PC-9 (cell line): ENCODE data around the gene SHBG.

ENCODE experiments used
- EZH2 ChIP-seq: fragments of 200-600 bp; sonication (generic); IDR thresholded peaks from 2 replicates; pipeline ENCODE4 v1.8.0; 2017; ENCODE audit warnings: antibody characterized with exemption, low read depth
- TF ChIP-seq, protein P1 (sequence below): fragments of 200-600 bp; sonication (generic); conservative IDR thresholded peaks from 2 replicates; pipeline ENCODE4 v1.6.1; 2017; ENCODE audit warnings: mixed run types, antibody characterized with exemption, mild to moderate bottlenecking, moderate library complexity

DNA sequence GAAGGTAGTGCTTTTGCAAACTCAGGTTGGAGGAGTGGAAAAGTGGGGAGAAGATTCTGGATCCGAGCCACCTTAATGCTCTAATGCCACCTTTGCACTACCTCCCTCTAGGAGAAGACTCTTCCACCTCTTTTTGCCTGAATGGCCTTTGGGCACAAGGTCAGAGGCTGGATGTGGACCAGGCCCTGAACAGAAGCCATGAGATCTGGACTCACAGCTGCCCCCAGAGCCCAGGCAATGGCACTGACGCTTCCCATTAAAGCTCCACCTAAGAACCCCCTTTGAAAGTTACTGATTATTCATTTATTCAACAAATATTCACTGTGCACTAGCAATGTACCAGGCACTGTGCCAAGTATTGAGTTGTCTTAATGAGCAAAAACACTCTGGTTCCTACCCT, 3.2 kb downstream of the SHBG start:
- TF ChIP-seq EZH2: no peak
- TF ChIP-seq, protein P1, sequence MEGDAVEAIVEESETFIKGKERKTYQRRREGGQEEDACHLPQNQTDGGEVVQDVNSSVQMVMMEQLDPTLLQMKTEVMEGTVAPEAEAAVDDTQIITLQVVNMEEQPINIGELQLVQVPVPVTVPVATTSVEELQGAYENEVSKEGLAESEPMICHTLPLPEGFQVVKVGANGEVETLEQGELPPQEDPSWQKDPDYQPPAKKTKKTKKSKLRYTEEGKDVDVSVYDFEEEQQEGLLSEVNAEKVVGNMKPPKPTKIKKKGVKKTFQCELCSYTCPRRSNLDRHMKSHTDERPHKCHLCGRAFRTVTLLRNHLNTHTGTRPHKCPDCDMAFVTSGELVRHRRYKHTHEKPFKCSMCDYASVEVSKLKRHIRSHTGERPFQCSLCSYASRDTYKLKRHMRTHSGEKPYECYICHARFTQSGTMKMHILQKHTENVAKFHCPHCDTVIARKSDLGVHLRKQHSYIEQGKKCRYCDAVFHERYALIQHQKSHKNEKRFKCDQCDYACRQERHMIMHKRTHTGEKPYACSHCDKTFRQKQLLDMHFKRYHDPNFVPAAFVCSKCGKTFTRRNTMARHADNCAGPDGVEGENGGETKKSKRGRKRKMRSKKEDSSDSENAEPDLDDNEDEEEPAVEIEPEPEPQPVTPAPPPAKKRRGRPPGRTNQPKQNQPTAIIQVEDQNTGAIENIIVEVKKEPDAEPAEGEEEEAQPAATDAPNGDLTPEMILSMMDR: no peak
